Measurements from ENCODE around the gene PPP2R5C.
"Not testable (repeated sequence)": the region's sequence is repeated elsewhere in the genome, so short reads cannot be mapped to it uniquely, and the experiment has no call there.

The PPP2R5C gene

GRCh38 chr14:101739446-101740141 lies 21.9 kb upstream of the PPP2R5C start:
- ChIA-PET POLR2A (ENCODE audit: low non-redundant PET) (no interaction called here), CTCF (interaction anchor here (0.5 kb wide), 1 partner anchor 100 kb away, joined by 3 read pairs; no protein-coding TSS in a partner anchor)
- no peak for DNase-seq (ENCODE audit: low spot score)
- H3K27ac ChIP-seq = no peak overlapping the region
- TF ChIP-seq CTCF (conservative IDR thresholded peaks at IDR 0.05; ENCODE audit: low read depth) = no peak

- POLR2A ChIA-PET (ENCODE audit: low non-redundant PET) = no interaction called here
- no peak overlapping the region for H3K27ac ChIP-seq
- TF ChIP-seq CTCF (conservative IDR thresholded peaks at IDR 0.05; ENCODE audit: low read depth) = no peak
- no peak for DNase-seq (ENCODE audit: low spot score)
- CTCF ChIA-PET = no interaction called here
Measured at GRCh38 chr14:101740981-101741380, 20.5 kb upstream of the PPP2R5C start.

GRCh38 chr14:101743701-101744100 lies 17.8 kb upstream of the PPP2R5C start:
- CTCF ChIA-PET = no interaction called here
- POLR2A ChIA-PET (ENCODE audit: low non-redundant PET) = no interaction called here
- no peak for DNase-seq (ENCODE audit: low spot score)
- H3K27ac ChIP-seq = no peak overlapping the region
- no peak for TF ChIP-seq CTCF (conservative IDR thresholded peaks at IDR 0.05; ENCODE audit: low read depth)

DNA sequence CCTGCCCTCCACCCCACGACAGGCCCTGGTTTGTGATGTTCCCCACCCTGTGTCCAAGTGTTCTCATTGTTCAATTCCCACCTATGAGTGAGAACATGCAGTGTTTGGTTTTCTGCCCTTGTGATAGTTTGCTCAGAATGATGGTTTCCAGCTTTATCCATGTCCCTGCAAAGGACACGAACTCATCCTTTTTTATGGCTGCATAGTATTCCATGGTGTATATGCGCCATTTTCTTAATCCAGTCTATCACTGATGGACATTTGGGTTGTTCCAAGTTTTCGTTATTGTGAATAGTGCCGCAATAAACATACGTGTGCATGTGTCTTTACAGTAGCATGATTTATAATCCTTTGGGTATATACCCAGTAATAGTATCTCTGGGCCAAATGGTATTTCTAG lies 17.1 kb upstream of the PPP2R5C start:
- CTCF ChIA-PET = interaction anchor here (0.6 kb wide), 1 partner anchor 37 kb away, joined by 5 read pairs; no protein-coding TSS in a partner anchor
- POLR2A ChIA-PET (ENCODE audit: low non-redundant PET) = not testable (repeated sequence)

DNA sequence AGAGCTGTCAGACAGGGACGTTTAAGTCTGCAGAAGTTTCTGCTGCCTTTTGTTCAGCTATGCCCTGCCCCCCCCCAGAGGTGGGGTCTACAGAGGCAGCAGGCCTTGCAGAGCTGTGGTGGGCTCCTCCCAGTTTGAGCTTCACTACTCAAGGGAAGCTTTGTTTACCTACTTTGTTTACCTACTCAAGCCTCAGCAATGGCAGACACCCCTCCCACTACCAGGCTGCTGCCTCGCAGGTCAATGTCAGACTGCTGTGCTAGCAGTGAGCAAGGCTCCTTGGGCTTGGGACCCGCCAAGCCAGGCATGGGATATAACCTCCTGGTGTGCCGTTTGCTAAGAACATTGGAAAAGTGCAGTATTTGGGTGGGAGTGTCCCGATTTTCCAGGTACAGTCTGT lies 11.8 kb upstream of the PPP2R5C start:
- H3K27ac ChIP-seq; DNase-seq (ENCODE audit: low spot score); POLR2A ChIA-PET (ENCODE audit: low non-redundant PET); CTCF ChIA-PET: not testable (repeated sequence)

More for the DNA sequence above, 17.1 kb upstream of the PPP2R5C start:
- H3K27ac ChIP-seq; DNase-seq (ENCODE audit: low spot score): not testable (repeated sequence)

DNA sequence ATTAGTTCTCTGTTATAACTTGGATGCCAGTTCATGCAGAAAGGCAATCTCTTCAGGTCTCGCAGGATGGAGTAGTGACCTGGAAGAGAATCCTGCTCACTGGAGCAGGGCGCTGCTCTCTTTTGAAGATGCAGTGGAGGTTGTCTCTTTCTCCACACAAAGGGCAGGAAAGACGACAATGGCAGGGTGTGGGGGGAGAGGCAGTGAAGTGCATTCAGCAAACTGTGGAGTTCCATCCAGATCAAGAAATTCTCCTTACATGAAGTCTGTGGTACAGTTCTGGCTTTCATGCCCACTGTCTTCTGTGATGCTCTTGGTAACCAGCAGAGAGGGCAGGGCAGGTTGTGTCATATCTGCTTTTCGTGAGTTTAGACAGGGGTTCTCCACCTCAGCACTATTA lies 6.6 kb upstream of the PPP2R5C start:
- TF ChIP-seq CTCF (conservative IDR thresholded peaks at IDR 0.05; ENCODE audit: low read depth) = no peak
- ChIA-PET POLR2A (ENCODE audit: low non-redundant PET) (no interaction called here), CTCF (no interaction called here)
- DNase-seq (ENCODE audit: low spot score) = no peak
- H3K27ac ChIP-seq = no peak overlapping the region

- ChIA-PET CTCF (no interaction called here), POLR2A (ENCODE audit: low non-redundant PET) (no interaction called here)
- DNase-seq (ENCODE audit: low spot score) = no peak
- no peak overlapping the region for H3K27ac ChIP-seq
- TF ChIP-seq CTCF (conservative IDR thresholded peaks at IDR 0.05; ENCODE audit: low read depth) = no peak
Measured at GRCh38 chr14:101755591-101756324, 5.8 kb upstream of the PPP2R5C start.
